ENCODE measurements around the gene NFIA. TPM values are rescaled to one million over a fixed set of nuclear protein-coding genes. Genes with fewer than 3 reads are reported as not detected.

NFIA gene
- total and polyA plus RNA-seq, 8 donors: 9.6 to 108 (median 37.2) TPM

- TF ChIP-seq POLR2A (IDR thresholded peaks at IDR 0.05): no peak
- no peak for TF ChIP-seq EP300 (IDR thresholded peaks at IDR 0.05)
- TF ChIP-seq POLR2AphosphoS5 (IDR thresholded peaks at IDR 0.05): no peak
- DNase-seq: no peak
Observed at GRCh38 chr1:61504852-61505390, 422.6 kb downstream of the NFIA start.

GRCh38 chr1:61506236-61506635 is 423.9 kb downstream of the NFIA start:
- Histone ChIP-seq H3K27me3 (no peaks in the 10 kb centered on the region), H3K27ac (no peak overlapping the region), H3K4me3 (no peak overlapping the region), H3K4me1 (no peaks in the 10 kb centered on the region), H3K36me3 (no peaks in the 10 kb centered on the region), H3K9me3 (no peaks in the 10 kb centered on the region)
- intact Hi-C loops (cut with DNase I; ENCODE audit: low total_unique reads): no loop called here
- 94 to 97% (median 95%) methylated on average over 2 of the region's 2 CpGs for WGBS, 5 donors
- no peak for DNase-seq
- TF ChIP-seq EP300 (IDR thresholded peaks at IDR 0.05) (no peak), POLR2A (IDR thresholded peaks at IDR 0.05) (no peak), POLR2AphosphoS5 (IDR thresholded peaks at IDR 0.05) (no peak), CTCF (IDR thresholded peaks at IDR 0.05) (no peak)

More at GRCh38 chr1:61504852-61505390, 422.6 kb downstream of the NFIA start:
- H3K4me1 ChIP-seq: no peaks in the 10 kb centered on the region
- no peak overlapping the region for H3K4me3 ChIP-seq
- no peak overlapping the region for H3K27ac ChIP-seq
- no peaks in the 10 kb centered on the region for H3K9me3 ChIP-seq
- H3K36me3 ChIP-seq: no peaks in the 10 kb centered on the region
- WGBS, 5 donors: 72 to 82% (median 80%) methylated on average over 4 of the region's 4 CpGs
- intact Hi-C loops (cut with DNase I; ENCODE audit: low total_unique reads): no loop called here
- no peaks in the 10 kb centered on the region for H3K27me3 ChIP-seq

GRCh38 chr1:61506944-61507500 is 424.7 kb downstream of the NFIA start:
- H3K27me3 ChIP-seq: no peaks in the 10 kb centered on the region
- WGBS, 5 donors: 87 to 96% (median 94%) methylated on average over 4 of the region's 4 CpGs

More at GRCh38 chr1:61506944-61507500, 424.7 kb downstream of the NFIA start:
- DNase-seq: no peak
- Histone ChIP-seq H3K9me3 (no peaks in the 10 kb centered on the region), H3K4me3 (no peak overlapping the region), H3K27ac (no peak overlapping the region), H3K4me1 (no peaks in the 10 kb centered on the region), H3K36me3 (no peaks in the 10 kb centered on the region)
- TF ChIP-seq EP300 (IDR thresholded peaks at IDR 0.05) (no peak), POLR2A (IDR thresholded peaks at IDR 0.05) (no peak), CTCF (IDR thresholded peaks at IDR 0.05) (no peak), POLR2AphosphoS5 (IDR thresholded peaks at IDR 0.05) (no peak)
- intact Hi-C loops (cut with DNase I; ENCODE audit: low total_unique reads): no loop called here
